ENCODE measurements around the gene SH3GL2.

The SH3GL2 gene

GRCh38 chr9:17609312-17610005 lies 30.6 kb downstream of the SH3GL2 start:
- in situ Hi-C loops (cut with HindIII; ENCODE audit: low sequenced_read_pairs) = loop anchor here (5.0 kb wide), 1 partner anchor 38 kb away; no protein-coding TSS in a partner anchor

DNA sequence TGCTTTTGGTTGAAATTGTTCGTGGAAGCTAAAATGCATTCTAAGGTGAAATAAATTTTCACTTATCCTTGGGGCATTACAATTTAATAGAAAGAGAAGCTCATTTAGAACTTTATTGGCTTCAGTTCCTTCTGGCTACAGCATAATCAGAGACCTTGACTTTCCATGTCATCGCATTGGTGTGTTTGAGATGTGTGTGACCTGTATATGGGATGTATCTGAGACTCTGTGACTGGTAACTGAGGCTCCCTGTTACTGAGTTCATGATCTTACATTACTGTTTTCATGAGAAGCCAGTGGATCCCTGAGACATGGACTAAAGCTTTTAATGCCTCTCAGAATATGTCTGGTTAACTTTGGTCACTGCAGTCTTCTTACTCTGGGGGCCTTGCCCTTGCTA lies 32.5 kb downstream of the SH3GL2 start:
- in situ Hi-C loops (cut with HindIII; ENCODE audit: low sequenced_read_pairs) = loop anchor here (5.0 kb wide), 1 partner anchor 36 kb away; no protein-coding TSS in a partner anchor

DNA sequence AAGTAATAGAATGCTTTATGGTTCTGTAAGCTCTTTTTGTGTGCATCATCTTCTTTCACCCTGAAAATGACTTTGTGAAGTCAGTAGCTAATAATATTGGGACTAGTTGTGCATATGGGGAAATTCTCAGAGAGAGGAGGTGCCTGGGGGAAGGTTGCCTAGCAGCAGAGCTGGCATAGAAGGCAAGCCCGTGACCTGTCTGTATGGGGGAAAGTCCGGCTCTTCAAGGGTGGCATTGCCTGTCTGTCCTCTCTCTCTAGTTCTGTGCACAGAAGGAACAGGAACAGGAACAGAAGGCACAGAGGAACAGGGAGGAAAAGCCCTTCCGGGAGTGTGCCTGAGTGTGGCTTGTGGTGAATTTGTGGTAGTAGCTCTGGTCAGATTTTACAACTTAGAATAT lies 33.1 kb downstream of the SH3GL2 start:
- in situ Hi-C loops (cut with HindIII; ENCODE audit: low sequenced_read_pairs) = loop anchor here (5.0 kb wide), 1 partner anchor 35 kb away; no protein-coding TSS in a partner anchor

GRCh38 chr9:17613758-17614157 lies 34.9 kb downstream of the SH3GL2 start:
- in situ Hi-C loops (cut with HindIII; ENCODE audit: low sequenced_read_pairs) = loop anchor here (5.0 kb wide), 1 partner anchor 34 kb away; no protein-coding TSS in a partner anchor

GRCh38 chr9:17614250-17614649 lies 35.4 kb downstream of the SH3GL2 start:
- in situ Hi-C loops (cut with HindIII; ENCODE audit: low sequenced_read_pairs) = loop anchor here (5.0 kb wide), 1 partner anchor 33 kb away; no protein-coding TSS in a partner anchor

DNA sequence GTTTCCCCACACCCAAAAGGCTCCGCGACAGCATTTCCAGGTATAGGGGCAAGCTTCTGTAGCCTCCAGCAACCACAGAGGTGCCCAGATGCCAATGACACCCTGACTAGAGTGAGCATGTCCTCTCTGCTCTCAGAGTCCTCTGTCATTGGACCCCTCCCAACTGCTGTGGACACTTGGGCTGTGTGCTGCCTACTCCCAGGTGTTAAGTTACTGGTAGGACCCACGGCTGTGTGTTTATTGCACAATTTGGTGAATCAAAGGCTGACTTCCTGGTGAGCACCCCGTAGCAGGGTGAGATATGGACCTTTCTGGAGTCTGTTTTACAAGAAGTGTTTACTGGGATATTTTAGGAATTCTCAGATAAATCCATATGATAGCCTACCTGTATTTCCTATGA lies 36.0 kb downstream of the SH3GL2 start:
- in situ Hi-C loops (cut with HindIII; ENCODE audit: low sequenced_read_pairs) = loop anchor here (5.0 kb wide), 1 partner anchor 32 kb away; no protein-coding TSS in a partner anchor

- in situ Hi-C loops (cut with HindIII; ENCODE audit: low sequenced_read_pairs) = no loop called here
These were observed 43.3 kb downstream of the SH3GL2 start for GRCh38 chr9:17622141-17622540.

DNA sequence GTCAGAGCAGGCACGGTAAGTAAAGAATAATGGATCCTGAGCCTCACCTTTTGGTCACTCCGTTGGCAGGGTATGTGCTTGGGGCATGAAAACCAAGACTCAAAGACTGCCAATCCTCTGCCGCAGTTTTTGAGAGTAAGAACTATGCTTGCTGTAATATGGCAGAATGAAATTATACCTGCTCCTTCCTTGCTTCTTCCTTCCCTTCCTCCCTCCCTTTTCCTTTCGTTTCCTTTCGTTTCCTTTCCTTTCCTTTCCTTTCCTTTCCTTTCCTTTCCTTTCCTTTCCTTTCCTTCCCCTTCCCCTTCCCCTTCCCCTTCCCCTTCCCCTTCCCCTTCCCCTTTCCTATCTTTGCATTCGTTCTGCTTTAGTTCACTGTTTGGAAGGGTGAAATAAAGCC lies 43.9 kb downstream of the SH3GL2 start:
- in situ Hi-C loops (cut with HindIII; ENCODE audit: low sequenced_read_pairs) = no loop called here

DNA sequence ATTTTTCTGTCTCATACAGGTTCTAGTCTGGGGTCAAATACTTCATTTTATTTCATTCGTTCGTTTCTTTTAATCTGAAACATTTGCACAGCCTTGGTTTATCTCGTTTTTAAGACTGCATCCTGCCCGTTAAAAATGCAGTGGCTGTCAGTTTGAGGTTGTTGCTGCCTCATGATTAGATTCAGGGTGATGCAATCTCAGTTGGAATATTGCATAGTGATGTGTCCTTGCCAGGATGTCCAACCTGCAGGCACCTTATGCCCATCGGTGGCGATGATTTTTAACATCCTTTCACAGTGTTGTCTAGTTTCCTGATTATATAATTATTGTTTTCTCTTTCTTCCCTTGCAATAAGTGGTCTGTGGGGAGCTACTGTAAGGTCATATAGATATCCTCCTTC lies 45.1 kb downstream of the SH3GL2 start:
- in situ Hi-C loops (cut with HindIII; ENCODE audit: low sequenced_read_pairs) = no loop called here

DNA sequence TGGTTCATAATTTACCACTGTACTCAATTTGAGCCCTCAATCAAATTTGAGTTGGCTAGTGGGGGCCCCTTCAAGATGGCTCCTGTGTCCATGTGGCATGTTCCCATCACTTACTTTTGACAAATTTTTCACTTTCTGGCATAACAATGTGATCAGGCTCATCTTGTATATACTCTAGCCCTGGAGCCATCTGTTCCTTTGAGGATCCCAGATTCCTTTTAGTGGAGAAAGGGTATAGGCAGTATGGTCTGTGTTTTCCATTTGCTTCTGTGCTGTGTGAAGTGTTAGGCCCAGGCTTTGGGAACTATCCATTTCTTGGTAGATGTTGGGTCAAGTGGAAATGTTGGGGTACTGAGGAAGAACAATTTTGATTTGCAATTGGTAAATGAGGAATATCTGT lies 45.7 kb downstream of the SH3GL2 start:
- in situ Hi-C loops (cut with HindIII; ENCODE audit: low sequenced_read_pairs) = no loop called here

- in situ Hi-C loops (cut with HindIII; ENCODE audit: low sequenced_read_pairs) = loop anchor here (5.0 kb wide), 1 partner anchor 66 kb away; no protein-coding TSS in a partner anchor
These were observed 47.0 kb downstream of the SH3GL2 start for GRCh38 chr9:17625644-17626388.

DNA sequence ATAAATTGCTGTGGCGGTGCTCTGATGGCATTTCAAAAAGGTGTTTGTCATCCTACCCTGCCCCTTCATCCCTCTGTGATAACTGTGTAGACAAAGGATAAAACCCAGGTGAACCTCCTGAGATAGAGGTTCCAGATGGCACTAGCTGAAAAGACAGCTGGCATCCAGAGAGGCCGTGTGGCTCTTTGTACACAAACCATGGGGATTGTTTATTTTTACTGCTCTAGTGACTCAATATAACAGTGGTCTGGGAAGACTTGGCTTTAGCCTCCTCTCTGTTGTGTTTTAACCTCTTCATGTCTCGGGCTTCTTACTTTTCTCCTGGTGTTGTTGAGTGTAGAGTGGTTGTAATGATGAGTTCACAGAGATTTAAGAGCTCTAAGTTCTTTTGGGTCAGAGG lies 48.8 kb downstream of the SH3GL2 start:
- in situ Hi-C loops (cut with HindIII; ENCODE audit: low sequenced_read_pairs) = loop anchor here (5.0 kb wide), 1 partner anchor 65 kb away; no protein-coding TSS in a partner anchor

- in situ Hi-C loops (cut with HindIII; ENCODE audit: low sequenced_read_pairs) = loop anchor here (5.0 kb wide), 1 partner anchor 64 kb away; no protein-coding TSS in a partner anchor
These were observed 49.8 kb downstream of the SH3GL2 start for GRCh38 chr9:17628624-17629023.

- in situ Hi-C loops (cut with HindIII; ENCODE audit: low sequenced_read_pairs) = no loop called here
These were observed 51.7 kb downstream of the SH3GL2 start for GRCh38 chr9:17630531-17630949.

DNA sequence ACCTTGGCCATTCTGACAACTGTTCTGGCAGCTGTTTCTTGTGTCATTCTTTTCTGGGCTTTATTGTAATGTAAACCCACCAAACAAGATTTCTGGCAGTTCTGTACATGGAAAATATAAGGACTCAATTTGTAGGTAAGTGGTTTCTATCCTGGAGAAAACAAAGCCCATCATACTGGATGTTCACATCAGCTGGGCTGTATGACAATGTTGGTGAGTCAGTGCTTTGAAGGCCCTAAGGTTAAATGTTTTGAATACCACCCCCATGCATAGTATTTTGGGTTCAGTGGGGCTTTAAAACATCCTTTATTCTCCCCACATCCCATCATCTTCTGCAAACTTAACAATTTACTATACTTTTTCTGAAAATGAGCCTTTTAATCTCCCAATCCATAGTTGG lies 52.5 kb downstream of the SH3GL2 start:
- in situ Hi-C loops (cut with HindIII; ENCODE audit: low sequenced_read_pairs) = no loop called here

DNA sequence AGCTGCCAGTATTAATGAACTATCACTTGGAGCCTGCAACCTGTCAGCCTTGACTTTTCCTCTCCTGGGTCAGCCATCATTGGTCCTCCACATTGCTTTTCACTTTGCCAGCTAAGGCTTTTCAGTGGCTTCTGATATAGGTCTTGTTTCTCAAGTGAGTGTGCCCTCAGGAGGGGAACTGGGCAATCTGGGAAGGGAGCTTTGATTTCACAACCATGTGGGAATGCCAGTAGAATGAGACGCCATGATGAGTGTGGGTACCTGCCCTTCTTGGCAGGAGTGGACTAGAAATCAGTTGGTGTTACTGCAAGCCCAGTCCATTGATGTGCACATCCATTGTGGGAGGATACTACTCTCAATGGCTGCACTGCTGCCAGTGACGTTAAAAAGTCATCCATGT lies 54.1 kb downstream of the SH3GL2 start:
- in situ Hi-C loops (cut with HindIII; ENCODE audit: low sequenced_read_pairs) = no loop called here

DNA sequence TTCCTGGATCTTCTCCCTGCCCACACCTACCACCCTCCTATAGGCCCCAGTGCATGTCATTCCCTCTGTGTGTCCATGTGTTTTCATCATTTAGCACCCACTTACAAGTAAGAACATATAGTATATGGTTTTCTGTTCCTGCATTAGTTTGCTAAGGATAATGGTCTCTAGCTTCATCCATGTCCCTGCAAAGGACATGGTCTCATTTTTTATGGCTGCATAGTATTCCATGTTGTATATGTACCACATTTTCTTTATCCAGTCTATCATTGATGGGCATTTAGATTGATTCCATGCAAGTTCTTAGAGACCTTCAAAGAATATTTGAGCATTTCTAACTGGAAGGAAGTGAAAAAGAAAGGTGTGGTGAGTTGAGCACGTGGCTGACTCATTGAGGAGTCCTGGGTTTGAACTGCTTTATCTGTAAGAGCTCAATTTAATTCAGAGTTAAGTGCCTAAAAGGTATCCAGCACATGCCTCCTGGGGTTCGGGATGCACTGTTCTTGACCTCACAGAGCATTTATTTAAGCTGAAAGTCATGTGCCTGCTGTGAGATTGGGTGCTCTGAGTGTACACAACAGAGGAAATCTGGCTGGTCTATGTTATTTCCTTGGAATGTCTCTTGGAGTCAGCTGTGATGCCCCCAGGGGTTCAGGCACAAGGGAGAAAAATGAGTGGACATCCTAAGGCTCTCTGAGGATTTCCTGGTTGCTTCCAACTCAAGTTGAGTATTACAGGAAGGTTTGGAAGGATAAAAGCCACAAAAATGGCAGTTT lies 56.4 kb downstream of the SH3GL2 start:
- in situ Hi-C loops (cut with HindIII; ENCODE audit: low sequenced_read_pairs) = loop anchor here (5.0 kb wide), 1 partner anchor 68 kb away; no protein-coding TSS in a partner anchor

DNA sequence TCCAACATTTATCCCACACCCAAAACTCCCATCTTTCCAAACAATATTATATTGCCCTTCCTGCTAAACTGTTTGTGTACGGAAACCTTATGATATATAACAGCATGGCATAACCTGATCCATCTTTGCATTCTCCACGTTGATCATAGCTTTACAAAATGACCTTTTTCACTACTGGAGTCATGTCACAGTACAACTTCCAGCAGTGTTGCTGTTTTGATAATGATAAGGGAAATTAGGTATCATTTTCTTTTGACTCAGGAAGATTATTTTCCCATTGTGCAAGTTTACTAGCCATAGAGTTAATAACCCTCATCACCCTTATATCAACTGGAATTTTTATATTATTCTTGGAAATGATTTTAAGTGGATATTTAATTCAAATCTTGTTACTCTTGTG lies 57.5 kb downstream of the SH3GL2 start:
- in situ Hi-C loops (cut with HindIII; ENCODE audit: low sequenced_read_pairs) = loop anchor here (5.0 kb wide), 1 partner anchor 69 kb away; no protein-coding TSS in a partner anchor

DNA sequence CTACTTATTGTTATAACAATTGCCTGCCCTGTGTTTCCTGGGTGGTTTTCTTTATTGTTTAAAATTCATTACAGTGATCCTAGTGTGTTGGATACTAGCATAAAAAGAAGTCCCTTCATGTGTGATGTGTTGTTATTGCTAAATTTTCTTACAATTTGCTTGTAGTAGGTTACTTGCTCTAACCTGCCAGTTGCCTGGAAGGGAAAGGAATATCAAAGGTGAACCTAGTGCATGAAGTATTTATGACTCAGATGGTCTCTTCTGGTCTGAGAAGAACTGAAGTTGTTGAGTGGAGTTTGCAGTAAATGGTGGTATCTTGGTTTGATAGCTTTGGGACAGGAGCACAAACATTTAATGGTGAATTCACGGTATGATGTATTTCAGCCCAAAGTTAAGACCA lies 58.0 kb downstream of the SH3GL2 start:
- in situ Hi-C loops (cut with HindIII; ENCODE audit: low sequenced_read_pairs) = loop anchor here (5.0 kb wide), 1 partner anchor 70 kb away; no protein-coding TSS in a partner anchor

GRCh38 chr9:17637229-17637628 lies 58.4 kb downstream of the SH3GL2 start:
- in situ Hi-C loops (cut with HindIII; ENCODE audit: low sequenced_read_pairs) = loop anchor here (5.0 kb wide), 1 partner anchor 70 kb away; no protein-coding TSS in a partner anchor

GRCh38 chr9:17648516-17648915 lies 69.7 kb downstream of the SH3GL2 start:
- in situ Hi-C loops (cut with HindIII; ENCODE audit: low sequenced_read_pairs) = loop anchor here (5.0 kb wide), 1 partner anchor 36 kb away; no protein-coding TSS in a partner anchor
